H1 (cell line): ENCODE results near the gene DLG1. TPM values are rescaled to one million over a fixed set of nuclear protein-coding genes. Genes with fewer than 3 reads are reported as not detected.

Experiments used
- CTCF ChIA-PET: fragments of 300-600 bp; sonication (Branson Sonifier 250); formaldehyde crosslinking; loops from one replicate; lab custom pipeline; 2021; ENCODE audit not compliant: partially characterized antibody; lab: Charles Lee
- POLR2A ChIA-PET: fragments of 300-600 bp; sonication (Branson Sonifier 250); formaldehyde crosslinking; loops from one replicate; lab custom pipeline; 2021; ENCODE audit warnings: inconsistent platforms; ENCODE audit not compliant: partially characterized antibody; lab: Charles Lee
- DNase-seq, 2 experiments: peaks; one replicate each; pipeline versions ENCODE4 v3.0.0 to v3.0.0-alpha.2; 2010 to 2022; ENCODE audit warnings: low spot score in 2 of 2, low read depth in 1 of 2, mixed read lengths in 1 of 2
- FAIRE-seq: peaks from 2 replicates; lab custom pipeline; 2011; peaks lifted over from hg19 to GRCh38; lab: Jason Lieb, UNC
- H2AFZ ChIP-seq: 2 replicates; pipeline ENCODE4 v1.8.1; 2012; ENCODE audit warnings: low read length, inconsistent platforms
- H2AK5ac ChIP-seq: 2 replicates; pipeline ENCODE4 v1.6.1; 2013; ENCODE audit warnings: low read depth, low read length
- H2BK120ac ChIP-seq: replicated peaks from 2 replicates; pipeline ENCODE3; 2013; ENCODE audit warnings: low read depth, low read length, inconsistent platforms
- H2BK12ac ChIP-seq: 2 replicates; pipeline ENCODE4 v1.6.1; 2013; ENCODE audit warnings: low read depth, low read length
- H2BK15ac ChIP-seq: 2 replicates; pipeline ENCODE4 v1.6.1; 2013; ENCODE audit warnings: low read length
- H2BK20ac ChIP-seq: 2 replicates; pipeline ENCODE4 v1.6.1; 2013; ENCODE audit warnings: low read length
- H2BK5ac ChIP-seq: 2 replicates; pipeline ENCODE4 v1.6.1; 2013; ENCODE audit warnings: low read depth, low read length
- H3K14ac ChIP-seq: 2 replicates; pipeline ENCODE4 v1.6.1; 2013; ENCODE audit warnings: inconsistent platforms; ENCODE audit not compliant: insufficient read length
- H3K18ac ChIP-seq: 2 replicates; pipeline ENCODE4 v1.6.1; 2013; ENCODE audit warnings: low read length; ENCODE audit errors: extremely low read depth
- H3K23ac ChIP-seq: 2 replicates; pipeline ENCODE4 v1.6.1; 2013; ENCODE audit warnings: inconsistent platforms; ENCODE audit not compliant: insufficient read length
- H3K23me2 ChIP-seq: 2 replicates; pipeline ENCODE4 v1.6.1; 2013; ENCODE audit warnings: low read depth, low read length
- H3K27ac ChIP-seq: 2 replicates; pipeline ENCODE4 v1.6.1; 2011; ENCODE audit warnings: low read depth, low read length, inconsistent platforms
- H3K27me3 ChIP-seq, 4 experiments: replicated peaks in 1 of 4; 1 replicate in 1 of 4; 2 replicates in 3 of 4; pipeline versions ENCODE4 v1.6.1 to v1.8.1; 2011 to 2013; ENCODE audit warnings: low read length in 3 of 4, mild to moderate bottlenecking in 3 of 4, inconsistent platforms in 2 of 4, mixed read lengths in 2 of 4, moderate library complexity in 1 of 4; ENCODE audit not compliant: control insufficient read depth in 3 of 4, insufficient read depth in 3 of 4; ENCODE audit errors: extremely low read depth in 1 of 4
- H3K36me3 ChIP-seq, 4 experiments: 2 replicates each; pipeline versions ENCODE4 v1.6.1 to v1.8.1; 2011 to 2013; ENCODE audit warnings: mild to moderate bottlenecking in 4 of 4, low read length in 3 of 4, moderate library complexity in 2 of 4, control low read depth in 1 of 4, inconsistent platforms in 1 of 4; ENCODE audit not compliant: insufficient read depth in 4 of 4, control insufficient read depth in 2 of 4
- H3K4ac ChIP-seq: replicated peaks from 2 replicates; pipeline ENCODE3; 2013; ENCODE audit warnings: low read length, low read depth, mixed read lengths, inconsistent platforms; ENCODE audit not compliant: insufficient read length
- H3K4me1 ChIP-seq, 4 experiments: replicated peaks in 1 of 4; 1 replicate in 1 of 4; 2 replicates in 3 of 4; pipeline versions ENCODE4 v1.6.1 to v1.8.1; 2011 to 2013; ENCODE audit warnings: low read length in 3 of 4, inconsistent platforms in 2 of 4, mixed read lengths in 1 of 4; ENCODE audit not compliant: insufficient read depth in 4 of 4, control insufficient read depth in 3 of 4
- H3K4me2 ChIP-seq, 2 experiments: 2 replicates each; pipeline versions ENCODE4 v1.6.1 to v1.8.1; 2011 to 2013; ENCODE audit warnings: low read depth in 2 of 2, low read length in 2 of 2, control low read depth in 1 of 2, inconsistent platforms in 1 of 2, mild to moderate bottlenecking in 1 of 2; ENCODE audit not compliant: insufficient read depth in 1 of 2
- H3K4me3 ChIP-seq, 4 experiments: fragments of 200-600, 300-600 bp in 1 of 4; sonication (generic), shearing (Covaris generic), sonication (Bioruptor Twin) in 1 of 4; 2 replicates each; pipeline versions ENCODE4 v1.5.1 to v1.8.1; 2011 to 2016; ENCODE audit warnings: low read length in 4 of 4, low read depth in 3 of 4, control low read depth in 2 of 4, inconsistent platforms in 2 of 4, mild to moderate bottlenecking in 2 of 4, mixed read lengths in 1 of 4, moderate library complexity in 1 of 4; ENCODE audit not compliant: insufficient read depth in 2 of 4; ENCODE audit errors: extremely low read depth in 1 of 4
- H3K56ac ChIP-seq: replicated peaks from 2 replicates; pipeline ENCODE3; 2013; ENCODE audit warnings: low read depth, mild to moderate bottlenecking, mixed read lengths, low read length, inconsistent platforms; ENCODE audit not compliant: insufficient read length
- H3K79me1 ChIP-seq: 2 replicates; pipeline ENCODE4 v1.6.1; 2013; ENCODE audit warnings: low read depth, low read length, control low read depth
- H3K79me2 ChIP-seq, 2 experiments: 2 replicates each; pipeline versions ENCODE4 v1.6.1 to v1.8.1; 2012 to 2013; ENCODE audit warnings: low read length in 2 of 2, mild to moderate bottlenecking in 2 of 2, inconsistent platforms in 1 of 2; ENCODE audit not compliant: insufficient read depth in 2 of 2, control insufficient read depth in 1 of 2
- H3K9ac ChIP-seq, 4 experiments: replicated peaks in 1 of 4; 1 replicate in 1 of 4; 2 replicates in 3 of 4; pipeline versions ENCODE4 v1.6.1 to v1.8.1; 2011 to 2013; ENCODE audit warnings: low read depth in 3 of 4, low read length in 3 of 4, control low read depth in 2 of 4, mild to moderate bottlenecking in 2 of 4, moderate library complexity in 2 of 4, inconsistent platforms in 1 of 4; ENCODE audit errors: extremely low read depth in 1 of 4
- H3K9me3 ChIP-seq, 2 experiments: 2 replicates each; pipeline versions ENCODE4 v1.6.1 to v1.8.1; 2012 to 2013; ENCODE audit warnings: mild to moderate bottlenecking in 2 of 2, moderate library complexity in 2 of 2, control low read depth in 1 of 2, inconsistent platforms in 1 of 2, low read depth in 1 of 2, low read length in 1 of 2, mixed read lengths in 1 of 2; ENCODE audit not compliant: insufficient read depth in 2 of 2
- H4K20me1 ChIP-seq, 2 experiments: replicated peaks in 1 of 2; 2 replicates each; pipeline versions ENCODE3 to v1.8.1; 2011 to 2013; ENCODE audit warnings: inconsistent platforms in 2 of 2, low read length in 2 of 2, mild to moderate bottlenecking in 1 of 2; ENCODE audit not compliant: insufficient read depth in 2 of 2, control insufficient read depth in 1 of 2
- H4K5ac ChIP-seq: 2 replicates; pipeline ENCODE4 v1.6.1; 2013; ENCODE audit warnings: low read length, low read depth, mixed read lengths, inconsistent platforms; ENCODE audit not compliant: insufficient read length
- H4K8ac ChIP-seq: 2 replicates; pipeline ENCODE4 v1.8.0; 2013; ENCODE audit warnings: mild to moderate bottlenecking, moderate library complexity, low read length, inconsistent platforms; ENCODE audit not compliant: insufficient read depth; ENCODE audit errors: extremely low read depth
- H4K91ac ChIP-seq: replicated peaks from 2 replicates; pipeline ENCODE3; 2013; ENCODE audit warnings: low read length, mixed read lengths, inconsistent platforms; ENCODE audit not compliant: insufficient read length
- GABPA ChIP-seq: IDR thresholded peaks from 2 replicates; pipeline ENCODE4 v1.6.1; 2011; ENCODE audit warnings: mild to moderate bottlenecking, low read length, moderate library complexity, borderline replicate concordance; ENCODE audit not compliant: insufficient read depth
- JUN ChIP-seq: IDR thresholded peaks from 2 replicates; pipeline ENCODE4 v1.6.1; 2011; ENCODE audit warnings: low read depth, mild to moderate bottlenecking, improper control_type of control experiment, low read length
- KDM5A ChIP-seq: fragments of 200-600 bp; IDR thresholded peaks from 2 replicates; pipeline ENCODE4 v1.7.1; 2012; ENCODE audit warnings: mild to moderate bottlenecking, low read length, inconsistent platforms, mixed read lengths
- TCF12 ChIP-seq: IDR thresholded peaks from 2 replicates; pipeline ENCODE4 v1.6.1; 2011; ENCODE audit warnings: low read depth, mild to moderate bottlenecking, low read length
- WGBS, 2 experiments: shearing (Covaris generic) in 1 of 2; methylation state at CpG; one replicate each; pipeline versions ENCODE4 v1.1.6 to v1.1.7; 2013 to 2015; ENCODE audit warnings: low lambda C conversion rate in 2 of 2, mixed read lengths in 2 of 2, inconsistent platforms in 1 of 2, low coverage in 1 of 2, missing lambda C conversion rate in 1 of 2; ENCODE audit not compliant: insufficient replicate concordance in 2 of 2, insufficient coverage in 1 of 2, insufficient read length in 1 of 2; ENCODE audit errors: extremely low coverage in 1 of 2, missing lambda C conversion rate in 1 of 2; 5-methylcytosine and 5-hydroxymethylcytosine counted together
- polyA plus RNA-seq, 7 experiments: library from polyadenylated mRNA; depleted of rRNA in 3 of 7; stranded (reverse) in 5 of 7; unstranded in 2 of 7; fragments of >200 nt in 5 of 7; fragments of 200-250 nt in 2 of 7; gene quantifications; 1 replicate in 5 of 7; 2 replicates in 1 of 7; 4 replicates in 1 of 7; pipeline versions ENCODE4 v1.2.1 to v1.2.3, GENCODE V29; 2011 to 2013; ENCODE audit warnings: missing spikeins in 2 of 7, mixed read lengths in 2 of 7
- total RNA-seq: library from RNA; stranded (reverse); fragmentation: NEBNext Ultra II Directional; extraction: Animal tissue kit (Norgen Biotek cat#: 25700); gene quantifications from 2 replicates; pipeline ENCODE4 v1.2.1, GENCODE V29; 2021

DLG1 gene
- total and polyA plus RNA-seq, 2 of the 8 experiments (the other 6 are each of a cell fraction or from before 2014, with no cell fraction given): 13.4 to 78.8 TPM

DNA sequence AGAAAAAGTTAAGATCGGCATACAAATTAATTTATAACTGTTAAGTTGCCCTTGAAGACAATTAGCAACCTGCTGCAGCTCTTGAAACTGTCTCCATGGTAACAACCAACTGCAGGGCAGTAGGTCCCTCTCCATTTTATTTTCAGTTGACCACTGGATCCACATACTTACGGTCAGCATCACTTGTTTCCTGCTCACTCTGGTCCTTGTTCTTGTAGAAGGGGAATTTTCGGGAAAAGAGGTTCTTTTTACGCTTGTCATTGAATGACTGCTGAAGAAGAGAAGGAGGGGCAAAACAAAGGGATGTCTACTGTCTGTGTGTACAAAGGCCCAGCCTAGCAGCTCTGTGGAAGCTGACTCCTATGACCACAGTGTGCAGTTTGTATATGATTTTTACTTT is 222.0 kb downstream of the DLG1 start:
- ChIA-PET CTCF (no interaction called here), POLR2A (no interaction called here)
- FAIRE-seq: no peak

More for the DNA sequence above, 222.0 kb downstream of the DLG1 start:
- Histone ChIP-seq H2BK120ac (no peak overlapping the region), H4K8ac (no peak overlapping the region), H3K9ac (no peak overlapping the region), H2BK15ac (no peak overlapping the region), H3K23me2 (no peaks in the 10 kb centered on the region), H3K9me3 (no peaks in the 10 kb centered on the region), H2BK12ac (no peak overlapping the region), H3K27me3 (no peaks in the 10 kb centered on the region), H4K20me1 (no peaks in the 10 kb centered on the region), H2BK5ac (no peak overlapping the region), H3K4me3 (no peak overlapping the region), H3K4ac (no peak overlapping the region), H3K79me1 (no peaks in the 10 kb centered on the region), H3K14ac (no peak overlapping the region), H2BK20ac (no peak overlapping the region), H4K91ac (no peak overlapping the region), H3K4me1 (no peaks in the 10 kb centered on the region), H3K23ac (no peak overlapping the region), H3K27ac (no peak overlapping the region), H2AK5ac (no peak overlapping the region), H3K36me3 (peaks cover 0 to 3% (median 0%) of the 10 kb centered on the region in 4 experiments; a peak in 2 of 8 replicates), H3K18ac (no peak overlapping the region), H4K5ac (no peak overlapping the region), H2AFZ (no peak overlapping the region), H3K56ac (no peak overlapping the region), H3K79me2 (no peaks in the 10 kb centered on the region), H3K4me2 (no peak overlapping the region)
- WGBS, 2 experiments: 92% methylated on average over 4 of the region's 4 CpGs; no CpG with 5 or more reads in 1 of the 2 experiments
- TF ChIP-seq GABPA: no peak
- no peak for TF ChIP-seq TCF12
- no peak for TF ChIP-seq JUN
- no peak for TF ChIP-seq KDM5A
- no peak for DNase-seq
